ENCODE results near the gene WDR91.
A peak's percentile ranks its signal among the peaks of the same experiment; 100 is the strongest.
"Not testable (repeated sequence)": the region's sequence is repeated elsewhere in the genome, so short reads cannot be mapped to it uniquely, and the experiment has no call there.

Gene WDR91

GRCh38 chr7:135217645-135218509 is 6.6 kb upstream of the WDR91 start:
- no peak for TF ChIP-seq CTCF (IDR thresholded peaks at IDR 0.05; ENCODE audit: low read depth, low read length, missing control alignments)
- in situ Hi-C loops (cut with HindIII; ENCODE audit: low sequenced_read_pairs): no loop called here
- DNase-seq (ENCODE audit: low read depth): no peak

GRCh38 chr7:135215698-135216097 is 4.4 kb upstream of the WDR91 start:
- no peak for TF ChIP-seq CTCF (IDR thresholded peaks at IDR 0.05; ENCODE audit: low read depth, low read length, missing control alignments)
- no peak for DNase-seq (ENCODE audit: low read depth)
- no peak overlapping the region for H3K4me3 ChIP-seq (ENCODE audit: low read depth, low read length)
- in situ Hi-C loops (cut with HindIII; ENCODE audit: low sequenced_read_pairs): no loop called here

More at GRCh38 chr7:135217645-135218509, 6.6 kb upstream of the WDR91 start:
- no peak overlapping the region for H3K4me3 ChIP-seq (ENCODE audit: low read depth, low read length)

- no peak overlapping the region for H3K4me3 ChIP-seq (ENCODE audit: low read depth, low read length)
- no peak for DNase-seq (ENCODE audit: low read depth)
- in situ Hi-C loops (cut with HindIII; ENCODE audit: low sequenced_read_pairs): no loop called here
- no peak for TF ChIP-seq CTCF (IDR thresholded peaks at IDR 0.05; ENCODE audit: low read depth, low read length, missing control alignments)
Observed at GRCh38 chr7:135215180-135215579, 3.9 kb upstream of the WDR91 start.

DNA sequence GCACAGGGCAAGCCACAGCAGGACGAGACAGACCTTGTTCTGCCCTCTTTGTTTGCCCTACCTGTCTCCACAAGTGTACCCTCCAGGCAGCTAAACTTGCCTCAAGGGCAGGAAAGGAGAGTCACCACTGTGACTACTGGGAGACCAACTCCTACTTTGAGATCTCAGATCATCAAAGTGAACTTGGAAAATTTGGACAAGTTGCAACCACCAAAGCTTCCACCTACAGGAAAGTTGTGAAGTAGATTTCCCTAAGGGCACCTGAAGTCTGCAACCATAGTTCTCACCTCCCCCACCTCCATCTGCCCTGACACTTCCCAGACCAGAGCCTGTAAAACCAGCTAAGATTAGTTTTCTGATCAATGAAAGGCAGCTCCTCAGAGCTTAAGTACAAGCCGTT is 2.5 kb upstream of the WDR91 start:
- H3K4me3 ChIP-seq (ENCODE audit: low read depth, low read length): no peak overlapping the region
- in situ Hi-C loops (cut with HindIII; ENCODE audit: low sequenced_read_pairs): no loop called here
- DNase-seq (ENCODE audit: low read depth): no peak
- TF ChIP-seq CTCF (IDR thresholded peaks at IDR 0.05; ENCODE audit: low read depth, low read length, missing control alignments): no peak

DNA sequence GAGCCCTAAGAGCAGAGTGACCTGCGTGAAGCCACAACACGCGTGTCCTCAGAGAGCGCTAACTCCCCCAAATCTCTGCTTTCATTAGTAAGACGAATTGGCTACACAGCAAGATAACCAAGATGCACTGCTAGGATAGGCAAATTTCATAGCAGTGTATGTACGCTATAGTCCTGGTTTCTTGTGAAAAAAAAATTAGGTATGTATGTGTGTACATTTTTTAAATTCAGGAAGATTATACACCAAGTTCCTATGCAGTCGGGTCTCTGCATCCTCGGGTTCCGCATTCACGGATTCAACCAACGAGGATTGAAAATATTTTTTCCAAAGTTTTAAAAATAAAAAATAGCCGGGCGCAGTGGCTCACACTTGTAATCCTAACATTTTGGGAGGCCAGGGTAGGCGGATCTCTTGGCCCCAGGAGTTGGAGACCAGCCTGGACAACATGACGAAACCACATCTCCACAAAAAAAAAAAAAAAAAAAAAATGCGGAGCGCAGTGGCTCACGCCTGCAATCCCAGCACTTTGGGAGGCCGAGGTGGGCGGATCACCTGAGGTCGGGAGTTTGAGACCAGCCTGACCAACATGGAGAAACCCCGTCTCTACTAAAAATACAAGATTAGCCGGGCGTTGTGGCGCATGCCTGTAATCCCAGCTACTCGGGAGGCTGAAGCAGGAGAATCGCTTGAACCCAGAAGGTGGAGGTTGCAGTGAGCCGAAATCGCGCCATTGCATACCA is 790 bp upstream of the WDR91 start:
- in situ Hi-C loops (cut with HindIII; ENCODE audit: low sequenced_read_pairs); DNase-seq (ENCODE audit: low read depth): not testable (repeated sequence)

DNA sequence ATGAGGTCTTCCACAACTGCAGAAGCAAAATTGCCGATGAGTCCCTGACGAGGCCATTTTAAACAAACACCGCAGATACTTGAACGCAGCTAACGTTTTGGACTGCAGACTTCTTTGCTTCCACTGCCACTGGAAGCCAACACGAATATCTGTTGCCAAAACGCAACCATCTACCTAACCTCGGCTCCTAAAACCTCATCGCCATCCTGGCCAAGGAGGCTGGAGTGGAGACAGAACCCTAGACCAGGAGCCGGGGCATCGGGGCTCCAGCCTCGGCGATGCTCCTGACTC is 493 bp downstream of the WDR91 start:
- DNase-seq (ENCODE audit: low read depth): no peak
- peak overlapping the region; percentile 83 for H3K4me3 ChIP-seq (ENCODE audit: low read depth, low read length)
- no peak for TF ChIP-seq CTCF (IDR thresholded peaks at IDR 0.05; ENCODE audit: low read depth, low read length, missing control alignments)
- in situ Hi-C loops (cut with HindIII; ENCODE audit: low sequenced_read_pairs): no loop called here

More for the DNA sequence above, 790 bp upstream of the WDR91 start:
- H3K4me3 ChIP-seq (ENCODE audit: low read depth, low read length): peak overlapping the region; percentile 83

All from astrocyte of the cerebellum (primary cell).